Measurements from ENCODE around the gene PAPPA2. TPM values are rescaled to one million over a fixed set of nuclear protein-coding genes. Genes with fewer than 3 reads are reported as not detected.
A peak's percentile ranks its signal among the peaks of the same experiment; 100 is the strongest.

The PAPPA2 gene
- total RNA-seq, 2 experiments from 2014 or later, result 0.19 TPM; not detected in 1

- H3K9me2 ChIP-seq (ENCODE audit: insufficient read depth, low read length), result no peaks in the 10 kb centered on the region
- ChIA-PET POLR2A (no interaction called here), CTCF (ENCODE audit: unreplicated experiment) (no interaction called here)
- no peaks in the 10 kb centered on the region for H3K79me2 ChIP-seq (ENCODE audit: insufficient read depth, low read depth, low read length)
- no peaks in the 10 kb centered on the region for H3K4me1 ChIP-seq (ENCODE audit: insufficient read depth, low read length, poor library complexity, severe bottlenecking)
- H3K4me2 ChIP-seq (ENCODE audit: low read length), result no peak overlapping the region
- no peak for DNase-seq (ENCODE audit: low spot score)
- BruUV-seq (replicated peaks), result no TSS peak
- intact Hi-C loops (cut with micrococcal nuclease; ENCODE audit: unreplicated experiment), result no loop called here
- H3K27ac ChIP-seq (ENCODE audit: low read depth, low read length, poor library complexity, severe bottlenecking), result no peak overlapping the region
- no peaks in the 10 kb centered on the region for H4K20me1 ChIP-seq (ENCODE audit: insufficient read depth, low read length)
- H2AFZ ChIP-seq (ENCODE audit: low read length), result no peak overlapping the region
- no peak for TF ChIP-seq EZH2phosphoT487 (IDR thresholded peaks at IDR 0.05; ENCODE audit: borderline replicate concordance, low read depth, low read length)
- no peak for TF ChIP-seq CTCF (conservative IDR thresholded peaks at IDR 0.05; ENCODE audit: low read length)
- H3K4me3 ChIP-seq (ENCODE audit: low read depth, low read length, poor library complexity, severe bottlenecking), result no peak overlapping the region
- H3K36me3 ChIP-seq (ENCODE audit: insufficient read depth, low read length), result no peaks in the 10 kb centered on the region
- H3K9me3 ChIP-seq (ENCODE audit: low read length), result no peaks in the 10 kb centered on the region
These were observed 333.0 kb downstream of the PAPPA2 start for GRCh38 chr1:176795929-176796328.

- H3K9me2 ChIP-seq (ENCODE audit: insufficient read depth, low read length), result no peaks in the 10 kb centered on the region
- no TSS peak for BruUV-seq (replicated peaks)
- no peak overlapping the region for H3K4me3 ChIP-seq (ENCODE audit: low read depth, low read length, poor library complexity, severe bottlenecking)
- no peak for DNase-seq (ENCODE audit: low spot score)
- H3K4me2 ChIP-seq (ENCODE audit: low read length), result no peak overlapping the region
- no peaks in the 10 kb centered on the region for H3K9me3 ChIP-seq (ENCODE audit: low read length)
- no peaks in the 10 kb centered on the region for H3K4me1 ChIP-seq (ENCODE audit: insufficient read depth, low read length, poor library complexity, severe bottlenecking)
- H4K20me1 ChIP-seq (ENCODE audit: insufficient read depth, low read length), result no peaks in the 10 kb centered on the region
- no peak overlapping the region for H2AFZ ChIP-seq (ENCODE audit: low read length)
- TF ChIP-seq CTCF (conservative IDR thresholded peaks at IDR 0.05; ENCODE audit: low read length) (no peak), EZH2phosphoT487 (IDR thresholded peaks at IDR 0.05; ENCODE audit: borderline replicate concordance, low read depth, low read length) (no peak)
- no peaks in the 10 kb centered on the region for H3K79me2 ChIP-seq (ENCODE audit: insufficient read depth, low read depth, low read length)
- no peak overlapping the region for H3K27ac ChIP-seq (ENCODE audit: low read depth, low read length, poor library complexity, severe bottlenecking)
- intact Hi-C loops (cut with micrococcal nuclease; ENCODE audit: unreplicated experiment), result no loop called here
- H3K36me3 ChIP-seq (ENCODE audit: insufficient read depth, low read length), result no peaks in the 10 kb centered on the region
- ChIA-PET CTCF (ENCODE audit: unreplicated experiment) (no interaction called here), POLR2A (no interaction called here)
These were observed 333.6 kb downstream of the PAPPA2 start for GRCh38 chr1:176796583-176796982.

GRCh38 chr1:176799327-176799726 is 336.4 kb downstream of the PAPPA2 start:
- Histone ChIP-seq H3K4me1 (ENCODE audit: insufficient read depth, low read length, poor library complexity, severe bottlenecking) (no peaks in the 10 kb centered on the region), H3K9me2 (ENCODE audit: insufficient read depth, low read length) (no peaks in the 10 kb centered on the region), H3K79me2 (ENCODE audit: insufficient read depth, low read depth, low read length) (no peaks in the 10 kb centered on the region), H3K4me2 (ENCODE audit: low read length) (no peak overlapping the region), H4K20me1 (ENCODE audit: insufficient read depth, low read length) (no peaks in the 10 kb centered on the region), H2AFZ (ENCODE audit: low read length) (no peak overlapping the region), H3K9me3 (ENCODE audit: low read length) (no peaks in the 10 kb centered on the region), H3K36me3 (ENCODE audit: insufficient read depth, low read length) (no peaks in the 10 kb centered on the region), H3K4me3 (ENCODE audit: low read depth, low read length, poor library complexity, severe bottlenecking) (no peak overlapping the region), H3K27ac (ENCODE audit: low read depth, low read length, poor library complexity, severe bottlenecking) (no peak overlapping the region)
- intact Hi-C loops (cut with micrococcal nuclease; ENCODE audit: unreplicated experiment), result no loop called here
- CTCF ChIA-PET (ENCODE audit: unreplicated experiment), result no interaction called here
- no peak for TF ChIP-seq EZH2phosphoT487 (IDR thresholded peaks at IDR 0.05; ENCODE audit: borderline replicate concordance, low read depth, low read length)
- peak; percentile 33; the same call in 1 of the 2 replicates for TF ChIP-seq CTCF (conservative IDR thresholded peaks at IDR 0.05; ENCODE audit: low read length)
- DNase-seq (ENCODE audit: low spot score), result no peak
- no TSS peak for BruUV-seq (replicated peaks)
- POLR2A ChIA-PET, result no interaction called here

Measured in OCI-LY7 (cell line).